Endothelial cell (in vitro differentiated cells): ENCODE data around the gene CTNNA2. TPM values are rescaled to one million over a fixed set of nuclear protein-coding genes. Genes with fewer than 3 reads are reported as not detected.

Experiments
- DNase-seq: peaks from one replicate; pipeline ENCODE4 v3.0.0; 2021; ENCODE audit warnings: low spot score
- H3K27ac Mint-ChIP-seq: one replicate; pipeline ENCODE4 v1.8.0; 2021; ENCODE audit warnings: mixed read lengths, inconsistent platforms; ENCODE audit not compliant: unreplicated experiment
- H3K27me3 Mint-ChIP-seq: one replicate; pipeline ENCODE4 v1.8.0; 2021; ENCODE audit warnings: mild to moderate bottlenecking, moderate library complexity, mixed read lengths, inconsistent platforms; ENCODE audit not compliant: unreplicated experiment
- H3K36me3 Mint-ChIP-seq: one replicate; pipeline ENCODE4 v1.8.0; 2021; ENCODE audit warnings: mild to moderate bottlenecking, low read depth, mixed read lengths, inconsistent platforms; ENCODE audit not compliant: unreplicated experiment
- H3K4me1 Mint-ChIP-seq: one replicate; pipeline ENCODE4 v1.8.0; 2021; ENCODE audit warnings: mild to moderate bottlenecking, mixed read lengths, inconsistent platforms; ENCODE audit not compliant: unreplicated experiment
- H3K4me3 Mint-ChIP-seq: one replicate; pipeline ENCODE4 v1.8.0; 2021; ENCODE audit warnings: mild to moderate bottlenecking, mixed read lengths, inconsistent platforms; ENCODE audit not compliant: unreplicated experiment
- H3K9me3 Mint-ChIP-seq: one replicate; pipeline ENCODE4 v1.8.0; 2021; ENCODE audit warnings: mixed read lengths, inconsistent platforms; ENCODE audit not compliant: unreplicated experiment
- CTCF ChIP-seq: fragments of 200-600 bp; sonication (generic); IDR thresholded peaks from one replicate; pipeline ENCODE4 v1.5.0; 2021; ENCODE audit warnings: antibody characterized with exemption; ENCODE audit not compliant: unreplicated experiment
- total RNA-seq: library from RNA; stranded (reverse); fragmentation: NEBNext Ultra II Directional; extraction: Animal tissue kit (Norgen Biotek cat#: 25700); gene quantifications from one replicate; pipeline ENCODE4 v1.2.1, GENCODE V29; 2021; ENCODE audit not compliant: unreplicated experiment

CTNNA2 gene
- total RNA-seq, 1 donor from 2014 or later = 4.7 TPM

GRCh38 chr2:80050246-80050645 lies 537.4 kb downstream of the CTNNA2 start:
- Mint-ChIP-seq H3K27me3 (no peaks in the 10 kb centered on the region), H3K27ac (no peak overlapping the region), H3K4me1 (no peaks in the 10 kb centered on the region)

GRCh38 chr2:80053522-80054345 lies 540.9 kb downstream of the CTNNA2 start:
- no peaks in the 10 kb centered on the region for H3K9me3 Mint-ChIP-seq
- H3K36me3 Mint-ChIP-seq = no peaks in the 10 kb centered on the region
- H3K27ac Mint-ChIP-seq = no peak overlapping the region
- no peak for DNase-seq
- H3K4me3 Mint-ChIP-seq = no peak overlapping the region
- no peak for TF ChIP-seq CTCF
- peaks cover 6% of the 10 kb centered on the region for H3K4me1 Mint-ChIP-seq
- H3K27me3 Mint-ChIP-seq = no peaks in the 10 kb centered on the region

More at GRCh38 chr2:80050246-80050645, 537.4 kb downstream of the CTNNA2 start:
- TF ChIP-seq CTCF = no peak
- no peak for DNase-seq
- Mint-ChIP-seq H3K4me3 (no peak overlapping the region), H3K9me3 (no peaks in the 10 kb centered on the region), H3K36me3 (no peaks in the 10 kb centered on the region)

- no peak for DNase-seq
- H3K4me1 Mint-ChIP-seq = peaks cover 7% of the 10 kb centered on the region
- H3K9me3 Mint-ChIP-seq = no peaks in the 10 kb centered on the region
- no peak for TF ChIP-seq CTCF
- no peak overlapping the region for H3K4me3 Mint-ChIP-seq
- no peaks in the 10 kb centered on the region for H3K36me3 Mint-ChIP-seq
- no peak overlapping the region for H3K27ac Mint-ChIP-seq
- no peaks in the 10 kb centered on the region for H3K27me3 Mint-ChIP-seq
Observed at GRCh38 chr2:80054346-80054675, 541.5 kb downstream of the CTNNA2 start.

GRCh38 chr2:80057956-80058355 lies 545.1 kb downstream of the CTNNA2 start:
- DNase-seq = no peak
- Mint-ChIP-seq H3K4me3 (no peak overlapping the region), H3K9me3 (no peaks in the 10 kb centered on the region), H3K27ac (no peak overlapping the region), H3K4me1 (peaks cover 7% of the 10 kb centered on the region), H3K27me3 (no peaks in the 10 kb centered on the region), H3K36me3 (no peaks in the 10 kb centered on the region)
- TF ChIP-seq CTCF = no peak

GRCh38 chr2:80058562-80058961 lies 545.7 kb downstream of the CTNNA2 start:
- TF ChIP-seq CTCF = no peak
- Mint-ChIP-seq H3K36me3 (no peaks in the 10 kb centered on the region), H3K4me1 (peaks cover 7% of the 10 kb centered on the region), H3K4me3 (no peak overlapping the region), H3K27me3 (no peaks in the 10 kb centered on the region), H3K27ac (no peak overlapping the region), H3K9me3 (no peaks in the 10 kb centered on the region)
- no peak for DNase-seq
